GM15510 (cell line): ENCODE results near the gene YOD1.

ENCODE experiments used
- POLR2A ChIP-seq: IDR thresholded peaks from 3 replicates; pipeline ENCODE4 v1.6.1; 2011; ENCODE audit warnings: borderline replicate concordance; ENCODE audit not compliant: insufficient read length; ENCODE audit errors: extremely low read depth

The YOD1 gene

GRCh38 chr1:207060596-207060995, 9.6 kb upstream of the YOD1 start:
- TF ChIP-seq POLR2A, result no peak

GRCh38 chr1:207059881-207060280, 8.9 kb upstream of the YOD1 start:
- TF ChIP-seq POLR2A, result no peak

GRCh38 chr1:207058878-207059867, 8.2 kb upstream of the YOD1 start:
- no peak for TF ChIP-seq POLR2A

GRCh38 chr1:207058252-207058651, 7.2 kb upstream of the YOD1 start:
- TF ChIP-seq POLR2A, result no peak

- no peak for TF ChIP-seq POLR2A
Measured at GRCh38 chr1:207056673-207057072, 5.7 kb upstream of the YOD1 start.

- TF ChIP-seq POLR2A, result no peak
Measured at GRCh38 chr1:207055386-207056001, 4.5 kb upstream of the YOD1 start.

- TF ChIP-seq POLR2A, result no peak
Measured at GRCh38 chr1:207054491-207054890, 3.5 kb upstream of the YOD1 start.

GRCh38 chr1:207052911-207053769, 2.1 kb upstream of the YOD1 start, which contains the start of gene PFKFB2:
Gene PFKFB2 (plus strand): TSS chr1:207053275. CDS start chr1:207054718, 1,443 bp downstream.
- peak; percentile 82 for TF ChIP-seq POLR2A

GRCh38 chr1:207050480-207051190, 373 bp downstream of the YOD1 start:
- peak; percentile 67 for TF ChIP-seq POLR2A

- no peak for TF ChIP-seq POLR2A
Measured at GRCh38 chr1:207049974-207050391, 1.0 kb downstream of the YOD1 start.

- TF ChIP-seq POLR2A, result no peak
Measured at GRCh38 chr1:207049514-207049913, 1.5 kb downstream of the YOD1 start.

- TF ChIP-seq POLR2A, result no peak
Measured at GRCh38 chr1:207049054-207049453, 2.0 kb downstream of the YOD1 start.

- TF ChIP-seq POLR2A, result no peak
Measured at GRCh38 chr1:207048041-207048440, 3.0 kb downstream of the YOD1 start.

- TF ChIP-seq POLR2A, result no peak
Measured at GRCh38 chr1:207047505-207047904, 3.5 kb downstream of the YOD1 start.
